ENCODE results near the gene ARL2.

Gene ARL2

GRCh38 chr11:65040520-65040846 is 26.5 kb downstream of the ARL2 start:
- H3K27ac ChIP-seq = peak overlapping the region; percentile 92
- TF ChIP-seq, protein P1, sequence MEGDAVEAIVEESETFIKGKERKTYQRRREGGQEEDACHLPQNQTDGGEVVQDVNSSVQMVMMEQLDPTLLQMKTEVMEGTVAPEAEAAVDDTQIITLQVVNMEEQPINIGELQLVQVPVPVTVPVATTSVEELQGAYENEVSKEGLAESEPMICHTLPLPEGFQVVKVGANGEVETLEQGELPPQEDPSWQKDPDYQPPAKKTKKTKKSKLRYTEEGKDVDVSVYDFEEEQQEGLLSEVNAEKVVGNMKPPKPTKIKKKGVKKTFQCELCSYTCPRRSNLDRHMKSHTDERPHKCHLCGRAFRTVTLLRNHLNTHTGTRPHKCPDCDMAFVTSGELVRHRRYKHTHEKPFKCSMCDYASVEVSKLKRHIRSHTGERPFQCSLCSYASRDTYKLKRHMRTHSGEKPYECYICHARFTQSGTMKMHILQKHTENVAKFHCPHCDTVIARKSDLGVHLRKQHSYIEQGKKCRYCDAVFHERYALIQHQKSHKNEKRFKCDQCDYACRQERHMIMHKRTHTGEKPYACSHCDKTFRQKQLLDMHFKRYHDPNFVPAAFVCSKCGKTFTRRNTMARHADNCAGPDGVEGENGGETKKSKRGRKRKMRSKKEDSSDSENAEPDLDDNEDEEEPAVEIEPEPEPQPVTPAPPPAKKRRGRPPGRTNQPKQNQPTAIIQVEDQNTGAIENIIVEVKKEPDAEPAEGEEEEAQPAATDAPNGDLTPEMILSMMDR (conservative IDR thresholded peaks at IDR 0.05) = no peak
- TF ChIP-seq ZFX (IDR thresholded peaks at IDR 0.05) = no peak

GRCh38 chr11:65040847-65041622 is 27.1 kb downstream of the ARL2 start, which contains the start of gene SAC3D1:
Gene SAC3D1, plus strand, starts transcription at chr11:65041210. Its CDS starts 83 bp downstream, at chr11:65041293.
- TF ChIP-seq, protein P1 (conservative IDR thresholded peaks at IDR 0.05) = no peak
- no peak for TF ChIP-seq ZFX (IDR thresholded peaks at IDR 0.05)
- peak within 1 kb of the TSS; percentile 92 for H3K27ac ChIP-seq

DNA sequence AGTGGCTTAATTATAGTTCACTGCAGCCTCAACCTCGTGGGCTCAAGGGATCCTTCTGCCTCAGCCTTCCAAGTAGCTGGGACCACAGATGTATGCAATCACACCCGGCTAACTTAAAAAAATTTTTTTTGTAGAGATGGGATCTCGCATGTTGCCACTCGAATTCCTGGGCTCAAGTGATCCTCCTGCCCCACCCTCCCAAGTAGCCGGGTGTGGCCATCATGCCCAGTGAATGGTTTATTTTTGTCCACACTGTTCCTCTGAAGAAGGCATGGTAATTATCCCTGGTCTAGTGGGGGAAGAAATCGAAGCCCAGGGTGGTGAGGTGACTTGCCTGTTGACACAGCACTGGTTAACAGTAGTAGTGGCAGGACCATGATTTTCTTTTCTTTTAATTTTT is 28.9 kb downstream of the ARL2 start:
- TF ChIP-seq, protein P1 (conservative IDR thresholded peaks at IDR 0.05) = no peak
- no peak for TF ChIP-seq ZFX (IDR thresholded peaks at IDR 0.05)
- H3K27ac ChIP-seq = no peak overlapping the region; the same call in 1 of the 2 replicates

DNA sequence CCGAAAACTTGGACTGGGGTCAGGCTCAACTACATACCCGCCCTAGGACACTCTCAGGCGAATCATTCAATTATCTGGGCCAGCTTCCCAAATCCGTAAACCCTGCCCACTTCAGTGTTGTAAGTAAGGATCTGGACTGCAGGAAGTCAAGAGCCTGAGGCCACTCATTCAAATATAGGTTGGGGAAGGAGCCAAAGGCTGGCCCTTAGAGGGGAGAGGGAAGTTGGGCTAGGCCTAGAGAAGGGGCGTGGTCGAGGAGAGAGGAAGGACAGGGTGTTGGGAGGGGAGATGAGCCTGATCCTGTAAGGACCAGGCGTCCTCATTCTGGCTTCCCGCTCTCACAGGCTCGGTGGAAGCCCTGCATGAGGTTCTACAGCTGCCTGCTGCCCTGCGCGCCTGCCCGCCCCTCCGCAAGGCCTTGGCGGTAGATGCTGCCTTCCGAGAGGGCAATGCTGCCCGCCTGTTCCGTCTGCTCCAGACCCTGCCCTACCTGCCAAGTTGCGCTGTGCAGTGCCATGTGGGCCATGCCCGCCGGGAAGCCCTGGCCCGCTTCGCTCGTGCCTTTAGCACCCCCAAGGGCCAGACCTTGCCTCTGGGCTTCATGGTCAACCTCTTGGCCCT is 30.0 kb downstream of the ARL2 start:
- no peak overlapping the region for H3K27ac ChIP-seq
- TF ChIP-seq, protein P1 (conservative IDR thresholded peaks at IDR 0.05) = no peak
- TF ChIP-seq ZFX (IDR thresholded peaks at IDR 0.05) = no peak

- TF ChIP-seq, protein P1 (conservative IDR thresholded peaks at IDR 0.05) = no peak
- no peak for TF ChIP-seq ZFX (IDR thresholded peaks at IDR 0.05)
- H3K27ac ChIP-seq = no peak overlapping the region
Observed at GRCh38 chr11:65045061-65045460, 31.1 kb downstream of the ARL2 start.

GRCh38 chr11:65045728-65046127 is 31.8 kb downstream of the ARL2 start:
- H3K27ac ChIP-seq = no peak overlapping the region

More at GRCh38 chr11:65045728-65046127, 31.8 kb downstream of the ARL2 start:
- TF ChIP-seq, protein P1 (conservative IDR thresholded peaks at IDR 0.05) = no peak
- no peak for TF ChIP-seq ZFX (IDR thresholded peaks at IDR 0.05)
